ENCODE results near the gene LRRC71. TPM values are rescaled to one million over a fixed set of nuclear protein-coding genes. Genes with fewer than 3 reads are reported as not detected.
A peak's percentile ranks its signal among the peaks of the same experiment; 100 is the strongest.

LRRC71 gene
- total RNA-seq = not detected in 2 replicates

- peaks cover 41% of the 10 kb centered on the region for H3K27me3 ChIP-seq (ENCODE audit: control insufficient read depth, insufficient read depth, low read length)
- H3K4me3 ChIP-seq (ENCODE audit: low read depth, low read length) = peak within 1 kb of the TSS; percentile 30
- FAIRE-seq = no peak
- no peaks in the 10 kb centered on the region for H3K36me3 ChIP-seq (ENCODE audit: control insufficient read depth, insufficient read depth, low read length)
- peak; percentile 94 for TF ChIP-seq CTCF (IDR thresholded peaks at IDR 0.05; ENCODE audit: insufficient read depth, low read length, severe bottlenecking)
- peak; percentile 49 for DNase-seq (ENCODE audit: low read depth)
Observed at GRCh38 chr1:156920233-156921052, at the start of gene LRRC71. TSS of gene LRRC71 (plus strand) at chr1:156920632. CDS start at chr1:156920804, 172 bp downstream.

GRCh38 chr1:156873659-156874058, 46.8 kb upstream of the LRRC71 start:
- Histone ChIP-seq H3K27me3 (ENCODE audit: control insufficient read depth, insufficient read depth, low read length) (peaks cover 26% of the 10 kb centered on the region), H3K36me3 (ENCODE audit: control insufficient read depth, insufficient read depth, low read length) (no peaks in the 10 kb centered on the region), H3K4me3 (ENCODE audit: low read depth, low read length) (no peak overlapping the region)
- TF ChIP-seq CTCF (IDR thresholded peaks at IDR 0.05; ENCODE audit: insufficient read depth, low read length, severe bottlenecking) = no peak
- DNase-seq (ENCODE audit: low read depth) = no peak
- FAIRE-seq = no peak

GRCh38 chr1:156874142-156874541, 46.3 kb upstream of the LRRC71 start:
- no peak overlapping the region for H3K4me3 ChIP-seq (ENCODE audit: low read depth, low read length)
- no peak for DNase-seq (ENCODE audit: low read depth)
- peaks cover 28% of the 10 kb centered on the region for H3K27me3 ChIP-seq (ENCODE audit: control insufficient read depth, insufficient read depth, low read length)
- TF ChIP-seq CTCF (IDR thresholded peaks at IDR 0.05; ENCODE audit: insufficient read depth, low read length, severe bottlenecking) = no peak
- no peak for FAIRE-seq
- H3K36me3 ChIP-seq (ENCODE audit: control insufficient read depth, insufficient read depth, low read length) = no peaks in the 10 kb centered on the region

- H3K4me3 ChIP-seq (ENCODE audit: low read depth, low read length) = no peak overlapping the region
- H3K36me3 ChIP-seq (ENCODE audit: control insufficient read depth, insufficient read depth, low read length) = no peaks in the 10 kb centered on the region
- no peak for TF ChIP-seq CTCF (IDR thresholded peaks at IDR 0.05; ENCODE audit: insufficient read depth, low read length, severe bottlenecking)
- FAIRE-seq = no peak
- peaks cover 30% of the 10 kb centered on the region for H3K27me3 ChIP-seq (ENCODE audit: control insufficient read depth, insufficient read depth, low read length)
- no peak for DNase-seq (ENCODE audit: low read depth)
Observed at GRCh38 chr1:156874572-156875340, 45.7 kb upstream of the LRRC71 start.

DNA sequence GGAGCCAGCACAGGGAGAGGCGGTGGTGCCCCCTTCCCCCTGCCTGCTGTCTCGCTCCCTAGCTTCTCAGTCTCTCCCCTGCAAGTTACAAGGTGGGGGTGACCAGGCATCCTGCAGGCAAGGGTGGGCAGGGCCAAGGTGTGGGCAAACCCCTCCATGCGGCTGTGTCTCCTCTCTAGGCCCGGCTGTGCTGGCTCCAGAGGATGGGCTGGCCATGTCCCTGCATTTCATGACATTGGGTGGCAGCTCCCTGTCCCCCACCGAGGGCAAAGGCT, 45.2 kb upstream of the LRRC71 start:
- no peak for DNase-seq (ENCODE audit: low read depth)
- Histone ChIP-seq H3K4me3 (ENCODE audit: low read depth, low read length) (no peak overlapping the region), H3K27me3 (ENCODE audit: control insufficient read depth, insufficient read depth, low read length) (peaks cover 30% of the 10 kb centered on the region), H3K36me3 (ENCODE audit: control insufficient read depth, insufficient read depth, low read length) (no peaks in the 10 kb centered on the region)
- no peak for TF ChIP-seq CTCF (IDR thresholded peaks at IDR 0.05; ENCODE audit: insufficient read depth, low read length, severe bottlenecking)
- no peak for FAIRE-seq
